Embryonic facial prominence (tissue), 1 donor: ENCODE data around the gene SIGLEC8.
"Not testable (repeated sequence)": the region's sequence is repeated elsewhere in the genome, so short reads cannot be mapped to it uniquely, and the experiment has no call there.

Experiments
- DNase-seq: peaks from one replicate; pipeline ENCODE4 v3.0.0-alpha.2; 2016; ENCODE audit errors: extremely low spot score

The SIGLEC8 gene

DNA sequence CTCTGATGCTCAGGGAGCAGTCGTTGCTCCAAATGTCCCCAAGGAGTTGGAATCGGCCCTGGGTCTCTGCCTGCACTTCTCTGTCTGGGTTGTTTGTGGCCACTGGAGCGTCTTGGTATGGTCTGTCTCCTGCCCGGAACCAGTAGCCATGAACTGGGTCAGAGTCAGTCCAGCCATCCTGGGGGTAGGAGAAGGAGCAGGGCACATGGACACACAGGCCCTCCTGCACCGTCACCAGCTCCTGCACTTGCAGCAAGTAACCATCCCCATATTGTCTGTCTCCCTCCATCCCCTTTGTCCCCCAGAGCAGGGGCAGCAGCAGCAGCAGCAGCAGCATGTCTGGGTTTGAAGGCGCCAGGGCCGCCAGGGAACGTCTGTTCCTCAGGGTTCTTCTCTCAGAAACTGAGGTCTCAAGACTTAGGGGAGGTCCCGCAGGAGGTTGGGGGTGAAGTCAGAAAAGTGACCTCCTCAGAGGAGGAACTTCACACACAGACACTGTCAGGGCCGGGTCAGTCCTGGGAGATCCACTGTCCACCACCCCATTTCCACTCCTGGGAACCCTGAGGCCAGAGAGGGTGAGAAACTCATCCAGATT is at the start of gene SIGLEC8:
TSS of gene SIGLEC8 (minus strand) at position 404 of the 595 bp plus-strand sequence. CDS start at position 337, 67 bp downstream.
- DNase-seq: no peak

DNA sequence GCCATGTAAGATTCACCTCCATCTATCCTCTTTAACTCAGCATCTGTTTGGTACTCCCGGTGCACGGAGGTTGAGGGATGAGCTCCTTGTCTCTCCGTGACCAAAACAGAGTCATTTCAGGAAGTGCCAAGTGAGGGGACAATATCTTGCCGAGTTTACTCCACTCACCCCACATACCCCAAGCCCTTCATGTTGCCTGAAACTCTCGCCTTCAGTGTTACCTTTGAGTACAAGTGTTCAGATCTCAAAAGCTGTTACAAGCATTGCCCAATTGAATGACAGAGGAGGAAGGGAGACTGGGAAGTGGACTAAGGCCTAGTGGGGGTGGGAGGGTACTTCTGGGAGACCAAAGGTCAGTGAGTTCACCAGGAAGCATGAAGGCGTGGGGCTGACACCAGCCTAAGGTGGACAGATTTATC is 49.4 kb upstream of the SIGLEC8 start:
- DNase-seq: no peak

DNA sequence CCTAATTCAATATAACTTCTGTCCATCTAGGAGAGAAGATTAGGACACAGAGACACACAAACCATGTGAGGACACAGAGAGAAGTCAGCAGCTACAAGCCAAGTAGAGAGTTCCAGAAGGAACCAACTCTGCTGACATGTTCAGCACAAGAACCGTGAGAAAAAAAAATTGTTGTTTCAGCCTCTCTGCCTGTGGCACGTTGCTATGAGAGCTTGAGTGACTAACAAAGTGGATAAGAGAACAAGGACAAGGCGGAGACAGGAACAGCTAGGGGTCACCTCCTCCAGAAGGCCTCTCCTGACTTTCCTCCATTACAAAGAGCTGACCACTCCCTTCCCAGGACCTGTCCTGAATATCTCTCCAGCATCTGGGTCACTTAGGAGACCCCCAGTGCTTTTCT is 48.9 kb upstream of the SIGLEC8 start:
- no peak for DNase-seq

DNA sequence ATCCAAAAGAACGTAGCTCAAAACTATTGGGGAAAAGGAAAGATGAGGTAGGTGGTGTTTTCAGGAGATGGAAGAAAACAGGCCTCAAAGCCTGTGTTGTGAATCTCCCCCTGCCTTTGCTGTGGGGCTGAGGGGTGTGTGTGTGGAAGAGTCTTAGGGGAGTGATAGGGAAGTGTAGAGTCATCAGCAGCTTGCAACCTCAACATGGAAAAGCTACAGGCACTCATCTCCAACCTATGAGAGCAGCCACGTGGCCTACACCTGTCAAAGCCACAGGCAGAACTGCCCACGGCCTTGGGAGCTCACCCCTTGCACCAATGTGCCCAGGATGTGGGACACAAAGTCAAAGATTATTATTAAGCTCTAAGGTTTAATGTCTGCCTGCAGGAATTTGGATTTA is 47.6 kb upstream of the SIGLEC8 start:
- DNase-seq: no peak

DNA sequence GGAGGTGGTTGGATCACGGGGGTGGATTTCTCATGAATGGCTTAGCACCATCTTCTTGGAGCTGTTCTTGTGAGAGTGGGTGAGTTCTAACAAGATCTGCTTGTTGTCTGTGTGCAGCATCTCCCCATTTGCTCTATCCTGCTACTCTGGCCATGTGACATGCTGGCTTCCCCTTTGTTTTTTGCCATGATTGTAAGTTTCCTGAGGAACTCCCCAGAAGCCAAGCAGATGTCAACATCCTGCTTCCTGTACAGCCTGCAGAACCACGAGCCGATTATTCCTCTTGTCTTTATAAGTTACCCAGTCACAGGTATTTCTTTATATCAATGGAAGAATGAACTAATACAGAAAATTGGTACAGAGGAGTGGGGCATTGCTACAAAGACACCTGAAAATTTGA is 45.6 kb upstream of the SIGLEC8 start:
- DNase-seq: no peak

DNA sequence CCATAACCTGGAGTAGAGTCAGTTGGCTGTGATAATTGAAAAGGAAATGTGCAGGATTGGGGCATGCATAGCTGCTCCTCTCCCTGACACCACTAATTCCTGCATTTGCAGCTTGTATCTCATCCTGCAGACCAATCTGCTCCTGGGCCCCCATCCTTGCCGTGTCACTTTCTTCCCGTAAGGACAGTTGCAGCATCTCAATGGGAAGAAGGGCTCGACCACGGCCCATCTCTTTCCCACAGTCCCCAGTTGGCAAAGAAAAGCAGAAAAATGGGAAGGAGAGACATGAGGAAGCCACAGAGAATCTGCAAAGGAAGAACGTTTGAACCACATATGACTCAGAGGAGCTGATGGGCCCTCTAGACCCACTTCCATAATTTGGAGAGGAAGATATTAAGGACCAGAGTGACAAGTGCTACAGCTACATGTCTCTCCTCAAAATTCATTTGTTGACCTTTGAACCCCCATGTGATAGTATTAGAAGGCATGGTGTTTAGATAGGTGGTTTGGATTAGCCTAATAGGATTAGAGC is 45.1 kb upstream of the SIGLEC8 start:
- no peak for DNase-seq

DNA sequence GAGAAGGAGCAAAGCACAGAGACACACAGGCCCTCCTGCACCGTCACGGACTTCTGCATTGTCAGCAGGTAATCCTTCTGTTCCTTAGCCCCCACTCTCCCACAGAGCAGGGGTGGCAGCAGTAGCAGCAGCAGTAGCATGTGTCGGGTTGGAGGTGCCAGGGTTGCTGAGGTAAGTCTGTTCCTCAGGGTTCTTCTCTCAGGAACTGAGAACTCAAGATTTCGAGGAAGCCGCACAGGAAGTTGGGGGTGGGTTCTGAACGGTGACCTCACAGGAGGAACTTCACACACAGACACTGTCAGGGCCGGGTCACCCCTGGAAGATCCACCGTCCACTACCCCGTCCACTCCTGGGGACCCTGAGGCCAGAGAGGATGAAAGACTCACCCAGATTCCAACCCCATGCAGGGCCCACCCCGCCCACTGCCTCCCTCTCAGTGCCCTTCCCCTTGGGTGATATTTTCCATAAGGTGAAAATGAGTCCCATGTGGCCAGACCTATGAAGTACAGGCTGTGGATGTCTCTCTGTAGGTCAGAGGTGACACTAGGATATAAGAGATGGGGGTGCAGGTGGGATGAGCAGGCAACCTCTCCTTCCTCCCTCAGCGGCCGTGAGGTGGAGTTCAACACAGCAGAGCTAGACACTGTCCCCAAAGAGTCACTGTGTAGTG is 43.5 kb upstream of the SIGLEC8 start, which contains the start of gene SIGLEC12:
TSS of gene SIGLEC12 (minus strand) at position 207 of the 670 bp plus-strand sequence. CDS start at position 140, 67 bp downstream.
- DNase-seq: no peak

DNA sequence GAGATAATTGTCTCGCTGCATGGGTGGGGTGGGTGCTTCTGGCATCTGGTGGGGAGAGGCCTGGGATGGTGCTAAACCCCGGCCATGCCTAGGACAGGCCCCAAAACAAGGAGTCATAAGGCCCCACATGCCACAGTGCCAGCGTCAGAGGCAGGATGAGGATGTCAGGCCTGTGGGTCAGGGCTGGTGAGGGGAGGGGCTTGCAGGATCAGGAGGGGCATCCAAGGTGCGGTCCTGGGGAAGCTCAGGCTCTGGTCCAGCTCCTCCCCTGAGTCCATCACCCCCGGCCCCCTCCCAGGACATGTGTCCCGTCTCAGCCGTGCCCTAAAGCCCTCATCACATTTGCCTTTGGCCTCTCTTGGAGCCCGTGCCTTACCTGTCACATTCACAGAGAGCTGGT is 42.7 kb upstream of the SIGLEC8 start:
- not testable (repeated sequence) for DNase-seq

DNA sequence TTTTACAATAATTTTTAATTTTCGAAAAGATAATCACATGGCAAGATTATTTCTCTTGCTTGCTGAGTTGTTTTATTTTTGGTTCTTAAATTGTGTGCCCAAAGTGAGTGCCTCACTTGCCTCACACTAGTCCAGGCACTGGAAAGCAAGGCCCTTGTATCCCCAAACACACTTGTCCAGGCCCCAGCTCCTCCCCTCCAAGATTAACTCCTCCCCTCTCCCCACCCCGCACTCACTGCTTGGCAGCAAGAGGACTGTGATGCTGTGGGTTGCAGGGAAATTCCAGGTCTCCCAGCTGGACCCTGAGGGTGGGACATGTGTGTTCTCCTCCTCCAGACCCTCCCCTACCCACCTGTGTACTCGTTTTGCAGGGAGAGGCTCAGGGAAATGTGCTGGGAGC is 39.4 kb upstream of the SIGLEC8 start:
- DNase-seq: no peak

DNA sequence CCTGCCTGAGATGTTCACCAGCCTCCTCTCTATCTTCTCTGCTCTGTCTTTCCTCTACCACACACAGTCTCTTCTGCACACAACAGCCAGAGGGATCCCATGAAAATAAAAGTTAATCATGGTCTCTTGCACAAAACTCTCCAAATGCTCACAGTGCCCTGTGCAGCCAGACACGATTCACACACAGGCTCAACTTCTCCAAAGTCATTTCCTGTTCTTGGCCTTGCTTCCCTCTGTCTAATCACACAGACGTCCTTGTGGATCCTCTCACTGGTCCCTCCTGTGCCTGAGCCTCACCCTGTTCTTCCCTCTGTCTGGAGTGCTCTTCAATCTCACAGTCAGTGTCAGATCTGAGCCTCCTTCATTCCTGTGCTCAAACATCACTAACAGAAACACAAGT is 35.5 kb upstream of the SIGLEC8 start:
- no peak for DNase-seq

DNA sequence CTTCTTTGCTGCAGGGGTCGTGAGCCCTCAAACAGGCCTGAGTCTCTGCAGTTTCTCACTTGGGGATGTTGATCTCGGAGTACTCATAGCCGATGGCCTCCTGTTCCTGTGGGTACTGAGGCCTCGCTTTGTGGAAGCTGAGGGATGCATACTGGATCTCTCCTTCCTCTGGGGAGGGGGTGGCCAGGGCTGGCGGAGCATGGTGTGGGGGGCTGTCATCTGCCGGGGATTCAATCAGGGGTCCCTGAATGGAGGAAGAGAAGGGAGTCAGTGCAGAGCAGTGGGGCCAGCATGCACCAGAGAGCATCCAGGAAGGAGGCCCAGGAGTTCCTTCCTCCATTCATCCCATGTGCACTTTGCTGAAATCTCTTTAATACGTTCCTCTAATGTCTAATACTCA is 33.3 kb upstream of the SIGLEC8 start:
- no peak for DNase-seq

DNA sequence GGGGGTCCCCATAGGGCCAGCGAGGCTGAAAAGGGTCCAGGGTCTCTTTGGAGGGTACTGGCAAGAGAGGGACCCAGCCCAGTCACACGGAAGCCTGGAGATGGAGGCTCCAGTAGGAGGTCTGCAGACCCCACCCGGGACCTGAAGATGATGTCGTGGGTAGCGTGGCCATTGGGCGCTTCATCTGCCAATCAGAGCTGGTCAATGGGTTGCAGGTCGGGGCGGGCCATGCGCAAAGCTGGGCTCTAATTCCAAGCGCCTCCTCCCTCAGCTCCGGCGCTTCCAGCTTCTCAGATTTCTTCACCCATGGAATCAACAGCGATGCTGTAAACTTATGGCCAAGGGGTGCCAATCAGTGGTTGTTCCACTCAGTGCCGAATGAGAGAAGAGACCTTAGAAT is 32.4 kb upstream of the SIGLEC8 start:
- no peak for DNase-seq

DNA sequence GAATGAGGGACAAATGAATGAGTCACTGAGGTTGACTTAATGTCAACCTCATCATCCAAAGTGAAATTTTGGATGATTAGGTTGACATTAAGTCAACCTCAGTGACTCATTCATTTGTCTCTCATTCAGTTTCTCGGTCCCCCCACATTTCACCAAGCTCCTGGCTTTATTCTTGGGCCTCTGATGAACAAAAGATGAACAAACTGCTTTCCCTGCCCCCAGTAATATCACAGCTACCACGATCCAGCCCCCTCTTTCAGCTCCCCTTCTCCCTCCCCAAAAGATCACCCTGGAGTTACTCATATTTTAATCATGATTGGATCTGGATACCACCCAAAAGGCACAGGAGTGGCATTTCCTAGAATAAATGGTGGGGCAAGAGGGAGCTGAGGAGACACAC is 30.9 kb upstream of the SIGLEC8 start:
- DNase-seq: no peak

DNA sequence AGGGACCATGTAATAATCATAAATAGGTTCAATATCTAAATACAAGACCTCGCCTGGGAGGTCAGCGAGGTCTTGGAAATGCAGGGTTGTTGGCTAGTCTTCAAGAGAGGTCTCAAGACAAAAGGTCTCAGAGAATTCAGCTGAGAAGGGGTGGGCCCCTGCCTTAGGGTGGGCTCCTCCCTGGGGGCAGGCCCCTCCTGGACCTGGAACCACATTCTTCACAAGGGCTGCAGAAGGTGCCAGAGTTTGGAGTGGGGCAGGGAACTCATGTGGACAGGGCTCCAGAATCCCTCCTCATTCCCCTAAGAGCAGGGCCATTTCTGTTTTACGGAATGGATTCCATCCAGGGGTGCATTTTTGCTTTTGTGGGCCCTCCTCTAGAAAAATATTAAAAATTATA is 30.2 kb upstream of the SIGLEC8 start:
- no peak for DNase-seq

DNA sequence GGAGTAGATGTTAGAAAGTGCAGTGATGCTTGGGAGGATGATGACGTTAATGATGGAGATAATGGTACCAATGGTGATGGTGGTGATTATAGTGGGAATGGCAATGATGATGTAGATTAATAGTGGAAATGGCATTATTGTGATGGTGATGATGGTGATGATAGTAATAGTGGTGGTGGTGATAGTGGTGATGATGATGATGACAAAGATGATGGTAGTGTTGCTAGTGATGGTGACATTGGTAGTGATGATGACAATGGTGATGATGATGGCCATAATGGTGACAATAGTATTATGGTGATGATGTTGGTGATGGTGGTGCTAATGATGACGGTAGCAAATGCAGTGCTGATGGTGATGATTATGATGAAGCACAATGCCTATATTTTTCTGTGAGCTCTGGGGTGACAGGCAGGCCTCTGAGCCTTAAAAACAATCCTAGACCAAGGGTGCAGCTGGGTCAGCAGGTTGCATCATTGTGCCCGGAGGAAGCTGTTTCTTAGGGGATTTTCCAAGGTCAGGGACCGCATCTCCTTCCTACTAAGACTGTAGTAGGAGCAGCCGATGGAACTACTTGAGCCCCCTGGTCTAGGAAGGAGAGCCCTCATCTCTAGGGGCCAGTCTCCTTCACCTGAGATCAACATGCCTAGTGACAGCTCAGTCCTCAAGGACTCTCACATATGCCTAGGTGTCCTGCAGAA is 27.9 kb upstream of the SIGLEC8 start:
- DNase-seq: no peak

DNA sequence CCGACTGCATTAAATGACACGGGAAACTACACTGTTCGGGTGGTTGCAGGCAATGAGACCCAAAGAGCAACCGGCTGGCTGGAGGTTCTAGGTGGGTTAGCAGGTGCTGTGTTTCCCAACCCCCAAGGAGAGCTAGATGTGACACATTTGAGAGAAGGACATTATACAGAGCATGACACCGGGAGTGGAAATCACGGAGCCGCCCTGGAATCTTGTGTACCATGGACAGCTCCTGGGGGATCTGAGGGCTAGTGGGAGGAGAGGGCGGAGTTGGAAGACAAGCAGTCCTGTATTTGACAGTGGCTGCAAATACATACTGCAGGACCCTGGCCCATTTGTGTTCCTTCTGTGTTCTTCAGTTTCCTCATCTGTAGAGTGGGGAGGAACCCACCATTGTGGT is 22.3 kb upstream of the SIGLEC8 start:
- DNase-seq: no peak

DNA sequence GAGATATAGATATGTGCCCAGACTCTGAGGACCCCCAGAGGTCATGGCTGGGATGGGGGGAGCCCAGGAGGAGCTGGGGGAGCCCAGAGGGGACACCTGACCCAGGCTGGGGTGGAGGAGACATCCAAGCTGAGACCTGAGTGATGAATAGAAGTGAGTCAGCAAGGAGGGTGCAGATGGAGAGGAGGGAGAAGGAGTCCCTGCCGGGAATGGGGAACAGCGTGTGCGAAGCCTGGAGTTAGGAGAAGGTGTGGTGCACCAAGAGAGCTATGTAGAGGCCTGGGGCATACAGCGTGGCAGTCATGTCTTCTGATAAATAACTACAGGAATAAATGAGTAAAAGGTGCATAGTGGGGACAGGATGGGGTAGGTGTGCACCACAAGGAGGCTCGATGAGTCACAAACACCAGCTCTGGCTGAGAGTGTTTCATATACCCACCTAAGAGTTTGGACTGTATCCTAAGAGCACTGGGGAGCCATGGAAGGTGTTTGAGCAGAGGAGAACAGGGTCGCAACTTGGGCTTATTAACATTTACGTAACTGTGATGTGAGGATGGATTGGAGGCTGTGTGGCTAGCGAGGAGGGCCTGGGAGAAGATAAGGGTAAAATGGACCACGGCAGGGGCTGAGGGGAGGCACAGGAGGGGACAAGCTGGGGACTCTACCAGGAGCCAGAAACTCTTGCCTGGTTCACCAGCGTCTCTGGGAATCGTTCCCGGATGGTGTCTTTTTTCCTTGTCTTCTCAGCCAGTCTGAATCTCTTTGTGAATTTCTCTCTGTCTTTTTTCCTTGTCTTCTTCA is 21.5 kb upstream of the SIGLEC8 start:
- no peak for DNase-seq

DNA sequence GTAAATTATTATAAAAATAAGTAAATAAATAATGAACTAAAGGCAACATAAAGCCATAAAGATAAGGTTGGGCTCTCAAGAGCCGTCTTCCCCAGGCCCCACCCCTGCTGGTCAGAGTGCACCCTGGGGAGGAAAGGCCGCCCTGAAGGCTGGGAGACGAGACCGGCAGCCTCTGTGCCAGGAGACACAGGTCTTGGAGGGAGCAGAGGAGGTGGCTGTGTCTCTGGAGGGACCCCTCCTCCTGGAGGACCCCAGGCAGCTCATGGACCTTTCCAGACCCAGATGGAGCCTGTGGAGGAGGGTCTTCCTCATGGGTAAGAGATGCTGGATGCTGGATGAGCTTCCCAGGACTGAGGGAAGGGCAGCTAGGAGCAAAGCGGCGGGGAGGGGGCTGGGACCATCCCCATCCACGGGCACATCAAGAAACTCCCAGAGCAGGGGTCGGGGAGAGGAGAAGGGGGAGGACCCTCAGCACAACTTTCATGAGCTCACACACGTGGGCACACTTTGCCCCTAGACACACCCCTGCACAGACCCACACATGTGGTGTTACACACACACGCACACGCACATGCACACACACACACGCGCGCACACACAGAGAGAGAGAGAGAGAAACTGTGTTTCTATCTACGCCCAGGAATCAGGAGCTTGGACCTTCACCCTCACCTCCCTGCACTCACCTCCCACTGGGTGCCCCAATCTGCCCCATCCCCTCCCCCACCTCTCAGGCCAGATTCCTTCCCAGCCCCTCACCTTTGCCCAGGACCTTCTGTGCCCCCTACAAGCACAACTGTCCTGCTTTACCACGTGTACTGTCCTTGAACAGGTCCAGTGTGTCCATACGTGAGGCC is 20.4 kb upstream of the SIGLEC8 start, which contains the start of gene CEACAM18:
TSS of gene CEACAM18 (plus strand) at position 159 of the 854 bp plus-strand sequence.
- no peak for DNase-seq

DNA sequence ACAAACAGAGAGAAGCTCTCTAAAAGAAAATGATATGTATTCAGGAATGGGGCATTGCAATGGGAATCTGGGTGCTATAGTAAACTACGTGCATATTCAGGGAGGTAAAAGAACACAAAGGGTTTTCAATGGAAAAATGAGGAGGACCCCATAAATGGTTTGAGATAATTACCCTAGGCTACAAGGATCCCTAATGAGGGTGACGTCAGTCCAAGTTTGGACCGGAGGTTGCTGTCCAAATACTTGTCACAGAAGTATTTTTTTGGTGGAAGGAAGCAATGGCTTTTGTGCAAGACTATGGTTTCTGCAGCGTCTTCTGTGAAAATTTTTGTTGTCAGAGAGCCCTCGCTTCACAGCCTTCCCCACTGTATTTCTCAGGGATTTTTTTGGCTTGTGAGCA is 19.1 kb upstream of the SIGLEC8 start:
- no peak for DNase-seq

DNA sequence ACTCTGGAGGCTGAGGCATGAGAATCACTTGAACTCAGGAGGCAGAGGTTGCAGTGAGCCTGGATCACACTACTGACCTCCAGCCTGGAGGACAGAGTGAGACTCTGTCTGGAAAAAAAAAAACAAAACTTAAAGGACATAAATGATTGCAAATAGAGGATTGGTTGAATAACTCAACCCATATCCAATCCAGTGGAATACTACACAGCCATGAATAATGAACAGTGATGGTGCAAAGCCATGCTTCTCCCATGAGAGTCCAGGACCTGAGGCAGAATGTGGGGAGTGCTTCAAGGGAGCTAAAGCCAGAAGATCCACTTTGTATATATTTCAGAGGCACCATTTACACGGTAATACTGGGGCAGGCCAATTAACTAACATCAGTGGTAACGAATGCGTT is 17.9 kb upstream of the SIGLEC8 start:
- no peak for DNase-seq
